SK-N-MC (cell line): Measurements from ENCODE around the gene STK26.

Experiments used
- EZH2 ChIP-seq: fragments of 200-600 bp; sonication (generic); IDR thresholded peaks from one replicate; pipeline ENCODE4 v1.6.1; 2017; ENCODE audit warnings: antibody characterized with exemption
- POLR2AphosphoS5 ChIP-seq: IDR thresholded peaks from 2 replicates; pipeline ENCODE4 v1.6.1; 2012; ENCODE audit warnings: mild to moderate bottlenecking, low read depth, low read length, borderline replicate concordance

- TF ChIP-seq EZH2, result no peak
- no peak for TF ChIP-seq POLR2AphosphoS5
These were observed 21.9 kb downstream of the STK26 start for GRCh38 chrX:132044953-132045352.
